K562 (cell line): ENCODE results near the gene POMT2. TPM values are rescaled to one million over a fixed set of nuclear protein-coding genes. Genes with fewer than 3 reads are reported as not detected.

ENCODE experiments used
- ATAC-seq: fragments of 200-7000 bp; cut with Tn5 transposase; 3 replicates; pipeline ENCODE4 v1.9.1; 2020; ENCODE audit warnings: moderate library complexity
- BruUV-seq: library from RNA; stranded (reverse); fragments of 400-500 nt; replicated peaks from 2 replicates; lab custom pipeline; 2021; lab: Mats Ljungman, UMichigan
- CTCF ChIA-PET: fragments of 300-600 bp; formaldehyde crosslinking; extraction: SDS; loops from one replicate; lab custom pipeline; 2021; ENCODE audit warnings: low intra/inter-chr PET ratio; lab: Yijun Ruan, JAX
- POLR2A ChIA-PET: fragments of 300-600, 350-650 bp; sonication (Branson Sonifier 250); formaldehyde crosslinking; extraction: SDS; loops from one replicate; lab custom pipeline; 2021; ENCODE audit warnings: antibody characterized with exemption, inconsistent platforms; lab: Yijun Ruan, JAX
- DNase-seq, 4 experiments: peaks; one replicate each; pipeline versions ENCODE4 v3.0.0 to v3.0.0-alpha.2; 2011 to 2018; ENCODE audit warnings: low spot score in 3 of 4, mixed read lengths in 3 of 4; ENCODE audit errors: extremely low read depth in 1 of 4
- FAIRE-seq: peaks from 2 replicates; lab custom pipeline; 2011; peaks lifted over from hg19 to GRCh38; lab: Jason Lieb, UNC
- H2AFZ ChIP-seq: 2 replicates; pipeline ENCODE4 v1.6.0; 2011; ENCODE audit warnings: low read depth, low read length, control low read depth, inconsistent platforms
- H3K27ac ChIP-seq: fragments of 200-600 bp; 3 replicates; pipeline ENCODE4 v1.8.0; 2011; ENCODE audit warnings: low read depth, mild to moderate bottlenecking, control low read depth, inconsistent platforms, low read length, moderate library complexity, mixed read lengths; ENCODE audit errors: extremely low read depth
- H3K27me3 ChIP-seq, 2 experiments: fragments of 300-600 bp in 1 of 2; 2 replicates in 1 of 2; 3 replicates in 1 of 2; pipeline versions ENCODE4 v1.6.0 to v1.8.0; 2011; ENCODE audit warnings: inconsistent platforms in 2 of 2, low read length in 2 of 2, mild to moderate bottlenecking in 1 of 2, mixed read lengths in 1 of 2, moderate library complexity in 1 of 2; ENCODE audit not compliant: control insufficient read depth in 2 of 2, insufficient read depth in 2 of 2
- H3K36me3 ChIP-seq: fragments of 300-600 bp; 3 replicates; pipeline ENCODE4 v1.8.0; 2011; ENCODE audit warnings: mild to moderate bottlenecking, low read length, inconsistent platforms; ENCODE audit not compliant: control insufficient read depth, insufficient read depth
- H3K4me1 ChIP-seq, 2 experiments: fragments of 200-600 bp in 1 of 2; replicated peaks in 1 of 2; 2 replicates in 1 of 2; 3 replicates in 1 of 2; pipeline versions ENCODE4 v1.5.1 to v1.8.0; 2011; ENCODE audit warnings: inconsistent platforms in 2 of 2, low read length in 2 of 2, mild to moderate bottlenecking in 1 of 2, mixed read lengths in 1 of 2, moderate library complexity in 1 of 2; ENCODE audit not compliant: control insufficient read depth in 2 of 2, insufficient read depth in 2 of 2
- H3K4me2 ChIP-seq: 2 replicates; pipeline ENCODE4 v1.6.1; 2011; ENCODE audit warnings: low read length, control low read depth, inconsistent platforms, mixed read lengths; ENCODE audit not compliant: insufficient read depth
- H3K4me3 ChIP-seq: fragments of 200-600 bp; sonication (generic), shearing (Covaris generic); 2 replicates; pipeline ENCODE4 v1.5.1; 2016; ENCODE audit warnings: control low read depth, inconsistent platforms
- H3K79me2 ChIP-seq: fragments of 200-600 bp; 3 replicates; pipeline ENCODE4 v1.8.0; 2011; ENCODE audit warnings: low read length, inconsistent platforms; ENCODE audit not compliant: control insufficient read depth, insufficient read depth
- H3K9ac ChIP-seq, 2 experiments: 2 replicates each; pipeline versions ENCODE4 v1.6.0 to v1.6.1; 2011; ENCODE audit warnings: low read depth in 2 of 2, low read length in 2 of 2, control low read depth in 1 of 2, inconsistent platforms in 1 of 2, mild to moderate bottlenecking in 1 of 2, mixed read lengths in 1 of 2; ENCODE audit not compliant: insufficient read depth in 1 of 2
- H3K9me1 ChIP-seq: one replicate; pipeline ENCODE4 v1.6.0; 2011; ENCODE audit warnings: inconsistent platforms, mild to moderate bottlenecking, low read length, moderate library complexity; ENCODE audit not compliant: control insufficient read depth, insufficient read depth
- H3K9me3 ChIP-seq: replicated peaks from 2 replicates; pipeline ENCODE4 v1.5.1; 2011; ENCODE audit warnings: low read depth, low read length, inconsistent platforms; ENCODE audit not compliant: control insufficient read depth, insufficient read depth
- H4K20me1 ChIP-seq: replicated peaks from 2 replicates; pipeline ENCODE4 v1.6.1; 2011; ENCODE audit warnings: low read length, inconsistent platforms, mixed read lengths; ENCODE audit not compliant: control insufficient read depth, insufficient read depth
- CAMTA2 ChIP-seq: fragments of 250-450 bp; sonication (Bioruptor Pico); conservative IDR thresholded peaks from 2 replicates; pipeline ENCODE4 v1.5.1; 2022
- CBFA2T2 ChIP-seq: fragments of 450-650 bp; conservative IDR thresholded peaks from 2 replicates; pipeline ENCODE4 v1.6.1; 2017; ENCODE audit warnings: mild to moderate bottlenecking
- DDX20 ChIP-seq: fragments of 450-650 bp; IDR thresholded peaks from 2 replicates; pipeline ENCODE4 v1.6.1; 2016; ENCODE audit warnings: missing genetic modification characterization, low read depth, mild to moderate bottlenecking, missing compliant biosample characterization, moderate library complexity
- MEF2D ChIP-seq: conservative IDR thresholded peaks from 2 replicates; pipeline ENCODE4 v1.6.1; 2016; ENCODE audit warnings: low read depth, missing genetic modification characterization, missing compliant biosample characterization
- XRCC3 ChIP-seq: fragments of 450-650 bp; IDR thresholded peaks from 2 replicates; pipeline ENCODE4 v1.6.1; 2017; ENCODE audit warnings: mild to moderate bottlenecking, moderate library complexity
- WGBS: fragments of 100-300 bp; shearing (Covaris generic); methylation state at CpG from one replicate; pipeline ENCODE4 v1.1.6; 2016; ENCODE audit warnings: low coverage, mixed read lengths; ENCODE audit not compliant: insufficient coverage; ENCODE audit errors: missing lambda C conversion rate; 5-methylcytosine and 5-hydroxymethylcytosine counted together
- in situ Hi-C: fragments of 300-500 bp; cut with MboI; formaldehyde crosslinking; loops from 4 replicates; pipeline ENCODE4 v1.15.0; 2018; ENCODE audit warnings: inconsistent platforms, mixed read lengths
- intact Hi-C: fragments of 100-400 bp; cut with micrococcal nuclease; formaldehyde crosslinking; loops from 2 replicates; pipeline ENCODE4 v1.14.2; 2022
- polyA plus RNA-seq, 8 experiments: library from polyadenylated mRNA; depleted of rRNA in 4 of 8; stranded (reverse) in 5 of 8; unstranded in 3 of 8; fragments of >200 nt; fragmentation: Nextera tagmentation in 2 of 8; fragmentation: Illumina TruSeq in 1 of 8; extraction: Ambion mirVana in 2 of 8; extraction: Trizol in 1 of 8; gene quantifications; 2 replicates each; pipeline versions ENCODE4 v1.2.1 to v1.2.3, GENCODE V29; 2011 to 2014; ENCODE audit warnings: inconsistent platforms in 1 of 8, missing spikeins in 1 of 8
- total RNA-seq, 7 experiments: library from RNA; depleted of rRNA in 6 of 7; stranded (reverse); fragments of >200 nt in 6 of 7; fragmentation: Illumina TruSeq in 2 of 7; extraction: Trizol in 2 of 7; gene quantifications; 2 replicates each; pipeline versions ENCODE4 v1.2.1 to v1.2.3, GENCODE V29; 2011 to 2021; ENCODE audit warnings: low replicate concordance in 1 of 7
- TF ChIP-seq, protein P1 (sequence below): sonication (generic); formaldehyde crosslinking; IDR thresholded peaks from 2 replicates; pipeline ENCODE4 v1.8.0; 2022; ENCODE audit warnings: mild to moderate bottlenecking, missing genetic modification reagents
- TF ChIP-seq, protein P2 (sequence below): IDR thresholded peaks from 2 replicates; pipeline ENCODE4 v1.6.1; 2011; ENCODE audit warnings: borderline replicate concordance, low read depth, mild to moderate bottlenecking, moderate library complexity, low read length; ENCODE audit not compliant: insufficient read depth, poor library complexity, severe bottlenecking
- TF ChIP-seq, protein P3 (sequence below), 2 experiments: fragments of 450-650 bp; IDR thresholded peaks; 2 replicates each; pipeline ENCODE4 v1.6.1; 2016; ENCODE audit warnings: mild to moderate bottlenecking in 2 of 2, borderline replicate concordance in 1 of 2, low read depth in 1 of 2, moderate library complexity in 1 of 2

POMT2 gene
- total and polyA plus RNA-seq, 9 of the 15 experiments (the other 6 are each of a cell fraction or from before 2014, with no cell fraction given) = 0.39 to 16.6 (median 7.8) TPM

DNA sequence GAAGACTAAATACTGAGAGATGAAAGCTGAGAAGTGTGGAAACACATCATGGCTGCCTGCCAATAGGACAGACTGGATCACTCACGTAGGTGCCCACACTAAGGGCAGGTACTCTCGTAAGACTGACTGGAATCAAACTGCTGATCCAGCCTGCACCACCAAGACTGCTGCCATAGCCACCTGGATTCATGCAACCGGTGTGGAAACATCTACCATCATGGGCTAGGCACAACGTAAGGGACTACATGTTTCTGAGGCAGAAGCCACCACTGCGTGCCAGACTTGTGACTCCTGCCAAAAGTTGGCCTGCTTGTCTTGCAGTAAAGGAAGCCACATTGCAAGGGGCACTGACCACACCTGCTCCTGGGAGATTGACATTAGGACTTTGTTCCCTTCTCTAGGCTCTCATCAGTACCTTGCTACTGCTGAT is 3.8 kb downstream of the POMT2 start:
- Histone ChIP-seq H3K27me3 (no peaks in the 10 kb centered on the region), H3K4me1 (peaks cover 4 to 11% of the 10 kb centered on the region in 2 experiments; a peak in 3 of 5 replicates), H3K79me2 (peaks cover 14% of the 10 kb centered on the region; the same call in 2 of the 3 replicates), H3K4me2 (no peak overlapping the region), H3K9me1 (peaks cover 3% of the 10 kb centered on the region), H3K9me3 (no peaks in the 10 kb centered on the region), H4K20me1 (0 out of 2 replicates have a peak, but pooled peaks cover 3% of the 10 kb centered on the region), H3K36me3 (no peaks in the 10 kb centered on the region), H3K4me3 (no peak overlapping the region), H3K9ac (no peak overlapping the region), H2AFZ (no peak overlapping the region), H3K27ac (no peak overlapping the region)
- in situ Hi-C loops = no loop called here
- 55% methylated on average over 5 of the region's 5 CpGs for WGBS
- DNase-seq (no peak), ATAC-seq (no peak), FAIRE-seq (no peak)
- intact Hi-C loops = loop anchor here (1.0 to 2.0 kb wide), 2 partner anchors 16 to 164 kb away; no protein-coding TSS in a partner anchor
- ChIA-PET CTCF (interaction anchor here (2.2 kb wide), 1 partner anchor 16 kb away, joined by 11 read pairs; no protein-coding TSS in a partner anchor), POLR2A (interaction anchor here (1.6 kb wide), 1 partner anchor 13 kb away, joined by 10 read pairs; no protein-coding TSS in a partner anchor)
- BruUV-seq = no TSS peak
- TF ChIP-seq, protein P1, sequence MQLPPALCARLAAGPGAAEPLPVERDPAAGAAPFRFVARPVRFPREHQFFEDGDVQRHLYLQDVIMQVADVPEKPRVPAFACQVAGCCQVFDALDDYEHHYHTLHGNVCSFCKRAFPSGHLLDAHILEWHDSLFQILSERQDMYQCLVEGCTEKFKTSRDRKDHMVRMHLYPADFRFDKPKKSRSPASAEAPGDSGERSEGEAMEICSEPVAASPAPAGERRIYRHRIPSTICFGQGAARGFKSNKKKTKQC (CRISPR knock-in tag) = no peak
- TF ChIP-seq MEF2D (tag) (no peak), DDX20 (tag) (no peak), CAMTA2 (CRISPR knock-in tag) (no peak), CBFA2T2 (no peak), XRCC3 (no peak)
- TF ChIP-seq, protein P2, sequence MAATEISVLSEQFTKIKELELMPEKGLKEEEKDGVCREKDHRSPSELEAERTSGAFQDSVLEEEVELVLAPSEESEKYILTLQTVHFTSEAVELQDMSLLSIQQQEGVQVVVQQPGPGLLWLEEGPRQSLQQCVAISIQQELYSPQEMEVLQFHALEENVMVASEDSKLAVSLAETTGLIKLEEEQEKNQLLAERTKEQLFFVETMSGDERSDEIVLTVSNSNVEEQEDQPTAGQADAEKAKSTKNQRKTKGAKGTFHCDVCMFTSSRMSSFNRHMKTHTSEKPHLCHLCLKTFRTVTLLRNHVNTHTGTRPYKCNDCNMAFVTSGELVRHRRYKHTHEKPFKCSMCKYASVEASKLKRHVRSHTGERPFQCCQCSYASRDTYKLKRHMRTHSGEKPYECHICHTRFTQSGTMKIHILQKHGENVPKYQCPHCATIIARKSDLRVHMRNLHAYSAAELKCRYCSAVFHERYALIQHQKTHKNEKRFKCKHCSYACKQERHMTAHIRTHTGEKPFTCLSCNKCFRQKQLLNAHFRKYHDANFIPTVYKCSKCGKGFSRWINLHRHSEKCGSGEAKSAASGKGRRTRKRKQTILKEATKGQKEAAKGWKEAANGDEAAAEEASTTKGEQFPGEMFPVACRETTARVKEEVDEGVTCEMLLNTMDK = no peak
- TF ChIP-seq, protein P3, sequence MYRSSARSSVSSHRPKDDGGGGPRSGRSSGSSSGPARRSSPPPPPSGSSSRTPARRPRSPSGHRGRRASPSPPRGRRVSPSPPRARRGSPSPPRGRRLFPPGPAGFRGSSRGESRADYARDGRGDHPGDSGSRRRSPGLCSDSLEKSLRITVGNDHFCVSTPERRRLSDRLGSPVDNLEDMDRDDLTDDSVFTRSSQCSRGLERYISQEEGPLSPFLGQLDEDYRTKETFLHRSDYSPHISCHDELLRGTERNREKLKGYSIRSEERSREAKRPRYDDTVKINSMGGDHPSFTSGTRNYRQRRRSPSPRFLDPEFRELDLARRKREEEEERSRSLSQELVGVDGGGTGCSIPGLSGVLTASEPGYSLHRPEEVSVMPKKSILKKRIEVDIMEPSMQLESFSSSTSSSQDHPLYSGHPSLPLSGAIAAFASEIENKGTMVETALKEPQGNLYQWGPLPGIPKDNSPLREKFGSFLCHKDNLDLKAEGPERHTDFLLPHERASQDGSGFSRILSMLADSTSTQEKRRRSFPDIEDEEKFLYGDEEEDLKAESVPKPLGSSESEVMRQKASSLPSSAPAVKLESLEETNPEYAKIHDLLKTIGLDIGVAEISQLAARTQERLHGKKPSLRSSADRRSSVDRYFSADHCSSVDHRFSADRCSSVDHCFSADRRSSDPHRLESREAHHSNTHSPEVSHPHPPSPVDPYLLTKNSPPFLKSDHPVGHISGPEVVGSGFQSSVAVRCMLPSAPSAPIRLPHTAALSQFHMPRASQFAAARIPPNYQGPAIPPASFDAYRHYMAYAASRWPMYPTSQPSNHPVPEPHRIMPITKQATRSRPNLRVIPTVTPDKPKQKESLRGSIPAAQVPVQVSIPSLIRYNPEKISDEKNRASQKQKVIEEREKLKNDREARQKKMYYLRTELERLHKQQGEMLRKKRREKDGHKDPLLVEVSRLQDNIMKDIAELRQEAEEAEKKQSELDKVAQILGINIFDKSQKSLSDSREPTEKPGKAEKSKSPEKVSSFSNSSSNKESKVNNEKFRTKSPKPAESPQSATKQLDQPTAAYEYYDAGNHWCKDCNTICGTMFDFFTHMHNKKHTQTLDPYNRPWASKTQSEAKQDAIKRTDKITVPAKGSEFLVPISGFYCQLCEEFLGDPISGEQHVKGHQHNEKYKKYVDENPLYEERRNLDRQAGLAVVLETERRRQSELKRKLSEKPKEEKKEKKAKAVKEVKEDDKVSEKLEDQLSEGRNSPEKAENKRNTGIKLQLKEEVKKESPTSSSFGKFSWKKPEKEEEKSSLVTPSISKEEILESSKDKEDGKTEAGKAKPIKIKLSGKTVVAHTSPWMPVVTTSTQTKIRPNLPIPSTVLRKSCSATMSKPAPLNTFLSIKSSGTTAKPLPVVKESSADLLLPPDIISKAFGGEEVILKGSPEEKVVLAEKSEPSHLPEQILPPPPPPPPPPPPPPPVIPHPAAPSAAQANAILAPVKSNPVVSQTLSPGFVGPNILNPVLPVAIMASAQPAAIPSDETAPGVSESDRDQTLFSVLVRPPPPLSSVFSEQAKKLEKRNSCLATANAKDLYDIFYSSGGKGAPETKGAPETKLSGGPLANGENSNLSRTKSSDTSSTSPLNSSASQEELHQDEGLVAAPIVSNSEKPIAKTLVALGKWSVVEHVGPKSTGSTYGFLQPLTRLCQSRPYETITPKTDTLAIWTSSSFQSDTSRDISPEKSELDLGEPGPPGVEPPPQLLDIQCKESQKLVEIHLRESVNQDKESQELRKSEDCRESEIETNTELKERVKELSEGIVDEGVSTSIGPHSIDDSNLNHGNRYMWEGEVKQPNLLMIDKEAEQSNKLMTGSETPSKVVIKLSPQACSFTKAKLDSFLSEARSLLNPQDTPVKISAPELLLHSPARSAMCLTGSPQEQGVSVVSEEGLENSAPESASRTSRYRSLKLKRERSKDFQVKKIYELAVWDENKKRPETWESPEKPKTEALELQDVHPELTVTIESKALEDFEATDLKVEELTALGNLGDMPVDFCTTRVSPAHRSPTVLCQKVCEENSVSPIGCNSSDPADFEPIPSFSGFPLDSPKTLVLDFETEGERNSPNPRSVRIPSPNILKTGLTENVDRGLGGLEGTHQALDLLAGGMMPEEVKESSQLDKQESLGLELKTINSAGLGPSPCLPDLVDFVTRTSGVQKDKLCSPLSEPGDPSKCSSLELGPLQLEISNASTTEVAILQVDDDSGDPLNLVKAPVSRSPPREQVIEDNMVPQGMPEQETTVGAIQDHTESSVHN (IDR thresholded peaks at IDR 0.05; ENCODE audit: borderline replicate concordance in 1 of 2, low read depth in 1 of 2) = no peak
